ENCODE results near the gene POLD4. TPM values are rescaled to one million over a fixed set of nuclear protein-coding genes. Genes with fewer than 3 reads are reported as not detected.

Gene POLD4
- total RNA-seq, 1 experiment from 2014 or later = 44.2 TPM

- TF ChIP-seq, protein P1, sequence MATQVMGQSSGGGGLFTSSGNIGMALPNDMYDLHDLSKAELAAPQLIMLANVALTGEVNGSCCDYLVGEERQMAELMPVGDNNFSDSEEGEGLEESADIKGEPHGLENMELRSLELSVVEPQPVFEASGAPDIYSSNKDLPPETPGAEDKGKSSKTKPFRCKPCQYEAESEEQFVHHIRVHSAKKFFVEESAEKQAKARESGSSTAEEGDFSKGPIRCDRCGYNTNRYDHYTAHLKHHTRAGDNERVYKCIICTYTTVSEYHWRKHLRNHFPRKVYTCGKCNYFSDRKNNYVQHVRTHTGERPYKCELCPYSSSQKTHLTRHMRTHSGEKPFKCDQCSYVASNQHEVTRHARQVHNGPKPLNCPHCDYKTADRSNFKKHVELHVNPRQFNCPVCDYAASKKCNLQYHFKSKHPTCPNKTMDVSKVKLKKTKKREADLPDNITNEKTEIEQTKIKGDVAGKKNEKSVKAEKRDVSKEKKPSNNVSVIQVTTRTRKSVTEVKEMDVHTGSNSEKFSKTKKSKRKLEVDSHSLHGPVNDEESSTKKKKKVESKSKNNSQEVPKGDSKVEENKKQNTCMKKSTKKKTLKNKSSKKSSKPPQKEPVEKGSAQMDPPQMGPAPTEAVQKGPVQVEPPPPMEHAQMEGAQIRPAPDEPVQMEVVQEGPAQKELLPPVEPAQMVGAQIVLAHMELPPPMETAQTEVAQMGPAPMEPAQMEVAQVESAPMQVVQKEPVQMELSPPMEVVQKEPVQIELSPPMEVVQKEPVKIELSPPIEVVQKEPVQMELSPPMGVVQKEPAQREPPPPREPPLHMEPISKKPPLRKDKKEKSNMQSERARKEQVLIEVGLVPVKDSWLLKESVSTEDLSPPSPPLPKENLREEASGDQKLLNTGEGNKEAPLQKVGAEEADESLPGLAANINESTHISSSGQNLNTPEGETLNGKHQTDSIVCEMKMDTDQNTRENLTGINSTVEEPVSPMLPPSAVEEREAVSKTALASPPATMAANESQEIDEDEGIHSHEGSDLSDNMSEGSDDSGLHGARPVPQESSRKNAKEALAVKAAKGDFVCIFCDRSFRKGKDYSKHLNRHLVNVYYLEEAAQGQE (IDR thresholded peaks at IDR 0.05; ENCODE audit: low read depth) = no peak
- TF ChIP-seq ZNF274 (IDR thresholded peaks at IDR 0.05; ENCODE audit: low read depth, low read length) (no peak), YY1 (IDR thresholded peaks at IDR 0.05; ENCODE audit: extremely low read depth, insufficient replicate concordance, low read depth, low read length) (no peak), TCF7L2 (IDR thresholded peaks at IDR 0.05; ENCODE audit: borderline replicate concordance, extremely low read depth, insufficient read depth, insufficient read length) (no peak), SP1 (IDR thresholded peaks at IDR 0.05; ENCODE audit: low read depth) (no peak), JUND (IDR thresholded peaks at IDR 0.05) (no peak), SRF (IDR thresholded peaks at IDR 0.05; ENCODE audit: low read depth) (no peak), EGR1 (IDR thresholded peaks at IDR 0.05; ENCODE audit: low read depth) (no peak), EZH2phosphoT487 (IDR thresholded peaks at IDR 0.05; ENCODE audit: borderline replicate concordance) (no peak)
- TF ChIP-seq, protein P2, sequence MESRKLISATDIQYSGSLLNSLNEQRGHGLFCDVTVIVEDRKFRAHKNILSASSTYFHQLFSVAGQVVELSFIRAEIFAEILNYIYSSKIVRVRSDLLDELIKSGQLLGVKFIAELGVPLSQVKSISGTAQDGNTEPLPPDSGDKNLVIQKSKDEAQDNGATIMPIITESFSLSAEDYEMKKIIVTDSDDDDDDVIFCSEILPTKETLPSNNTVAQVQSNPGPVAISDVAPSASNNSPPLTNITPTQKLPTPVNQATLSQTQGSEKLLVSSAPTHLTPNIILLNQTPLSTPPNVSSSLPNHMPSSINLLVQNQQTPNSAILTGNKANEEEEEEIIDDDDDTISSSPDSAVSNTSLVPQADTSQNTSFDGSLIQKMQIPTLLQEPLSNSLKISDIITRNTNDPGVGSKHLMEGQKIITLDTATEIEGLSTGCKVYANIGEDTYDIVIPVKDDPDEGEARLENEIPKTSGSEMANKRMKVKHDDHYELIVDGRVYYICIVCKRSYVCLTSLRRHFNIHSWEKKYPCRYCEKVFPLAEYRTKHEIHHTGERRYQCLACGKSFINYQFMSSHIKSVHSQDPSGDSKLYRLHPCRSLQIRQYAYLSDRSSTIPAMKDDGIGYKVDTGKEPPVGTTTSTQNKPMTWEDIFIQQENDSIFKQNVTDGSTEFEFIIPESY (IDR thresholded peaks at IDR 0.05; ENCODE audit: extremely low read depth, insufficient replicate concordance, low read length) = no peak
- H3K9ac ChIP-seq (ENCODE audit: low read length) = no peak overlapping the region
- intact Hi-C loops (cut with micrococcal nuclease) = no loop called here
- RAD21 ChIA-PET (ENCODE audit: low non-redundant PET in 1 of 2, low total read pairs in 2 of 2, uncharacterized antibody in 2 of 2, unreplicated experiment in 2 of 2) = interaction anchor here in 1 of 2 experiments (0.6 kb wide), 1 partner anchor 214 kb away, joined by 3 read pairs; no protein-coding TSS in a partner anchor
- no peaks in the 10 kb centered on the region for H3K27me3 ChIP-seq (ENCODE audit: insufficient read depth, low read length)
- H3K79me2 ChIP-seq (ENCODE audit: insufficient read depth, low read length) = peaks cover 10% of the 10 kb centered on the region
- CTCF ChIA-PET = no interaction called here
- no peaks in the 10 kb centered on the region for H4K20me1 ChIP-seq (ENCODE audit: insufficient read depth)
- BruUV-seq (replicated peaks) = no TSS peak
- no peaks in the 10 kb centered on the region for H3K9me3 ChIP-seq (ENCODE audit: control insufficient read depth in 1 of 2, insufficient read depth in 1 of 2, low read depth in 1 of 2, low read length in 2 of 2)
- no peak overlapping the region for H3K4me3 ChIP-seq (replicated peaks in 1 of 2; ENCODE audit: low read depth in 1 of 2, low read length in 2 of 2)
- H3K27ac ChIP-seq (ENCODE audit: low read depth, low read length) = no peak overlapping the region
- no peaks in the 10 kb centered on the region for H3K9me2 ChIP-seq (ENCODE audit: insufficient read depth)
- H3K4me2 ChIP-seq (ENCODE audit: low read length) = no peak overlapping the region
- H3K36me3 ChIP-seq (ENCODE audit: control insufficient read depth in 1 of 2, insufficient read depth in 2 of 2, low read length in 2 of 2) = peaks cover 0 to 9% of the 10 kb centered on the region in 2 experiments; a peak in 3 of 4 replicates
- H2AFZ ChIP-seq (ENCODE audit: low read depth, low read length, poor library complexity, severe bottlenecking) = no peak overlapping the region
- POLR2A ChIA-PET = no interaction called here
- DNase-seq (ENCODE audit: low read depth, low spot score) = no peak
- no peak for ATAC-seq
- H3K4me1 ChIP-seq (ENCODE audit: control insufficient read depth in 1 of 2, insufficient read depth in 2 of 2, low read length in 2 of 2) = peaks cover 22 to 33% of the 10 kb centered on the region in 2 experiments
These were observed 45.1 kb downstream of the POLD4 start for GRCh38 chr11:67308031-67308866.
